Fibroblast of lung (primary cell): ENCODE data around the gene BRD2. TPM values are rescaled to one million over a fixed set of nuclear protein-coding genes. Genes with fewer than 3 reads are reported as not detected.

ENCODE experiments used
- DNase-seq, 2 donors: peaks; one replicate each; pipeline versions ENCODE4 v3.0.0 to v3.0.0-alpha.2; 2010; ENCODE audit warnings: low read depth in 2 of 2
- H2AFZ ChIP-seq: 2 replicates; pipeline ENCODE4 v1.5.1; 2012; ENCODE audit warnings: low read length, control low read depth, inconsistent platforms
- H3K27ac ChIP-seq: 2 replicates; pipeline ENCODE4 v1.5.1; 2011; ENCODE audit warnings: low read length, control low read depth; ENCODE audit not compliant: insufficient read depth
- H3K27me3 ChIP-seq: 2 replicates; pipeline ENCODE4 v1.5.1; 2011; ENCODE audit warnings: mild to moderate bottlenecking, low read length; ENCODE audit not compliant: control insufficient read depth, insufficient read depth
- H3K36me3 ChIP-seq: 2 replicates; pipeline ENCODE4 v1.5.1; 2011; ENCODE audit warnings: low read length; ENCODE audit not compliant: control insufficient read depth, insufficient read depth
- H3K4me1 ChIP-seq: 2 replicates; pipeline ENCODE4 v1.5.1; 2011; ENCODE audit warnings: low read length; ENCODE audit not compliant: control insufficient read depth, insufficient read depth; ENCODE audit errors: extremely low read depth
- H3K4me2 ChIP-seq: 2 replicates; pipeline ENCODE4 v1.5.1; 2011; ENCODE audit warnings: low read length, control low read depth; ENCODE audit not compliant: insufficient read depth; ENCODE audit errors: extremely low read depth
- H3K4me3 ChIP-seq, 4 experiments: fragments of 200-600 bp in 1 of 4; sonication (generic) in 1 of 4; replicated peaks in 1 of 4; 2 replicates each; pipeline ENCODE4 v1.5.1; 2011 to 2016; ENCODE audit warnings: low read length in 4 of 4, low read depth in 3 of 4, mild to moderate bottlenecking in 3 of 4, control low read depth in 2 of 4, inconsistent platforms in 1 of 4, mixed read lengths in 1 of 4; ENCODE audit not compliant: insufficient read depth in 1 of 4; ENCODE audit errors: control extremely low read depth in 1 of 4
- H3K79me2 ChIP-seq: 2 replicates; pipeline ENCODE4 v1.5.1; 2012; ENCODE audit warnings: mild to moderate bottlenecking, low read length, inconsistent platforms; ENCODE audit not compliant: control insufficient read depth, insufficient read depth
- H3K9ac ChIP-seq: 2 replicates; pipeline ENCODE4 v1.5.1; 2011; ENCODE audit warnings: mild to moderate bottlenecking, low read length, control low read depth; ENCODE audit not compliant: insufficient read depth
- H3K9me3 ChIP-seq: 2 replicates; pipeline ENCODE4 v1.5.1; 2012; ENCODE audit warnings: low read depth, low read length; ENCODE audit not compliant: control insufficient read depth, insufficient read depth
- H4K20me1 ChIP-seq: 2 replicates; pipeline ENCODE4 v1.5.1; 2011; ENCODE audit warnings: low read length; ENCODE audit not compliant: control insufficient read depth, insufficient read depth; ENCODE audit errors: extremely low read depth
- EZH2 ChIP-seq: IDR thresholded peaks from 2 replicates; pipeline ENCODE4 v1.5.1; 2012; ENCODE audit warnings: low read length, control low read depth, mild to moderate bottlenecking; ENCODE audit errors: missing control alignments
- polyA plus RNA-seq, 2 donors: library from polyadenylated mRNA; depleted of rRNA in 1 of 2; stranded (reverse) in 1 of 2; unstranded in 1 of 2; fragments of >200 nt; gene quantifications; 2 replicates each; pipeline ENCODE4 v1.2.1, GENCODE V29; 2011 to 2012; ENCODE audit warnings: missing spikeins in 1 of 2
- total RNA-seq: library from RNA; depleted of rRNA; stranded (reverse); fragments of >200 nt; gene quantifications from 2 replicates; pipeline ENCODE4 v1.2.1, GENCODE V29; 2014
- TF ChIP-seq, protein P1 (sequence below), 2 donors: IDR thresholded peaks in 1 of 2; conservative IDR thresholded peaks in 1 of 2; 1 replicate in 1 of 2; 2 replicates in 1 of 2; pipeline ENCODE4 v1.5.1; 2011 to 2012; ENCODE audit warnings: low read length in 2 of 2, control low read depth in 1 of 2, inconsistent platforms in 1 of 2, low read depth in 1 of 2, mild to moderate bottlenecking in 1 of 2

BRD2 gene
- total and polyA plus RNA-seq, 2 donors (not counting 1 experiment from before 2014, with no cell fraction given): 75.6 to 126 TPM

DNA sequence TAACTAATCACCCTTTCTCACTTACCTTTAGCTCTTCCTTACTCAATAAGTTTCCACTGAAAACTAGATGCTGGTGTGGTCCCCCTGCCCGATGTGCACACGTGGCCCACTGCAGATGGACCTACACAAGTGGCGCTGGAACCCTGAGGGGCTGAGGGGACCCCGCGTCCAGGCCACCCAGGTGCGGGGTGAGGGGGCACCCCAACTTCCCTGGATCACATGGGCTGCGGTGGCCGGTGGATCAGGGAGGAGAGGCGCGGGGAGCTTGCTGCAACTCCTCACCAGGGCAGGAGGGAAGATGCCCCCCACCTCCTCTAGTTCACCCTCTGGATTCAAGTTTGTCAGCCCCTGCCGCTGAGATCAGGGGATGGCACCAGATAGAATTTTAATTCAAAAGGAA, 53.5 kb downstream of the BRD2 start:
- H3K4me2 ChIP-seq: no peak overlapping the region
- no peak for DNase-seq
- TF ChIP-seq, protein P1, sequence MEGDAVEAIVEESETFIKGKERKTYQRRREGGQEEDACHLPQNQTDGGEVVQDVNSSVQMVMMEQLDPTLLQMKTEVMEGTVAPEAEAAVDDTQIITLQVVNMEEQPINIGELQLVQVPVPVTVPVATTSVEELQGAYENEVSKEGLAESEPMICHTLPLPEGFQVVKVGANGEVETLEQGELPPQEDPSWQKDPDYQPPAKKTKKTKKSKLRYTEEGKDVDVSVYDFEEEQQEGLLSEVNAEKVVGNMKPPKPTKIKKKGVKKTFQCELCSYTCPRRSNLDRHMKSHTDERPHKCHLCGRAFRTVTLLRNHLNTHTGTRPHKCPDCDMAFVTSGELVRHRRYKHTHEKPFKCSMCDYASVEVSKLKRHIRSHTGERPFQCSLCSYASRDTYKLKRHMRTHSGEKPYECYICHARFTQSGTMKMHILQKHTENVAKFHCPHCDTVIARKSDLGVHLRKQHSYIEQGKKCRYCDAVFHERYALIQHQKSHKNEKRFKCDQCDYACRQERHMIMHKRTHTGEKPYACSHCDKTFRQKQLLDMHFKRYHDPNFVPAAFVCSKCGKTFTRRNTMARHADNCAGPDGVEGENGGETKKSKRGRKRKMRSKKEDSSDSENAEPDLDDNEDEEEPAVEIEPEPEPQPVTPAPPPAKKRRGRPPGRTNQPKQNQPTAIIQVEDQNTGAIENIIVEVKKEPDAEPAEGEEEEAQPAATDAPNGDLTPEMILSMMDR (conservative IDR thresholded peaks at IDR 0.05 in 1 of 2, IDR thresholded peaks at IDR 0.05 in 1 of 2; ENCODE audit: low read depth in 1 of 2, low read length in 2 of 2): no peak
- no peak for TF ChIP-seq EZH2

DNA sequence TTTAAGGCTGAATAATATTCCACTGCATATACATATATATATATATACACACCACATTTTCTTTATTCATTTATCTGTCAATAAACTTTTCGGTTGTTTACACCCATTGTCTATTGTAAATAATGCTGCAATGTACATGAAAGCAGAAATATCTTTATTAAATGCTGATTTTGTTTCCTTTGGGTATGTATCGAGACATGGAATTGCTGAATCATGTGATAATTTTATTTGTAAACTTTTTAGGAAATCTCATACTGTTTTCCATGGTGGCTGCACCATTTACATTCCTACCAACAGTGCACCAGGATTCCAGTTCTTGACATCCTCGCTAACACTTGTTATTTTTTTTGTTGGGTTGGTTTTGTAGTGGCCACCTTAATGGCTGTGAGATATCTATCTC, 55.1 kb downstream of the BRD2 start:
- Histone ChIP-seq H3K4me3 (no peak overlapping the region), H3K79me2 (no peaks in the 10 kb centered on the region), H2AFZ (no peak overlapping the region), H3K9ac (no peak overlapping the region), H3K36me3 (no peaks in the 10 kb centered on the region), H3K4me1 (no peaks in the 10 kb centered on the region), H3K27me3 (no peaks in the 10 kb centered on the region), H3K27ac (no peak overlapping the region), H4K20me1 (no peaks in the 10 kb centered on the region), H3K9me3 (no peaks in the 10 kb centered on the region), H3K4me2 (no peak overlapping the region)
- no peak for DNase-seq
- TF ChIP-seq EZH2: no peak

More for the DNA sequence above, 53.5 kb downstream of the BRD2 start:
- H3K36me3 ChIP-seq: no peaks in the 10 kb centered on the region
- H3K9me3 ChIP-seq: no peaks in the 10 kb centered on the region
- no peak overlapping the region for H3K4me3 ChIP-seq
- no peaks in the 10 kb centered on the region for H4K20me1 ChIP-seq
- no peak overlapping the region for H3K9ac ChIP-seq
- no peaks in the 10 kb centered on the region for H3K79me2 ChIP-seq
- H2AFZ ChIP-seq: no peak overlapping the region
- no peak overlapping the region for H3K27ac ChIP-seq
- peaks cover 9% of the 10 kb centered on the region for H3K27me3 ChIP-seq
- no peaks in the 10 kb centered on the region for H3K4me1 ChIP-seq

DNA sequence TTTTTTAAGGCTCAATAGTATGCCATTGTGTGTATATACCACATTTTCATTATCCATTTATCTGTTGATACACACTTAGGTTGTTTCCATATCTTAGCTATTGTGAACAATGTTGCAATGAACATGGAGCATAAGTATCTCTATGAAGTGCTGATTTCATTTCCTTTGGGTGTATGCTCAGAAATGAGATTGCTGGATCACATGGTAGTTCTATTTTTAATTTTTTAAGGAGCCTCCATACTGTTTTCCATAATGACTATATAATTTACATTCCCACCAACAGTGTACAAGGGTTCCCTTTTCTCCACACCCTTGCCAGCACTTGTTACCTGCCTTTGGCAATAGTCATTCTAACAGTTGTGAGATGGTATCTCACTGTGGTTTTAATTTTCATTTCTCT, 56.1 kb downstream of the BRD2 start:
- Histone ChIP-seq H3K27ac (no peak overlapping the region), H3K4me3 (no peak overlapping the region), H3K9ac (no peak overlapping the region), H2AFZ (no peak overlapping the region), H3K4me1 (no peaks in the 10 kb centered on the region), H3K36me3 (no peaks in the 10 kb centered on the region), H3K9me3 (no peaks in the 10 kb centered on the region), H3K27me3 (peaks cover 3% of the 10 kb centered on the region), H3K4me2 (no peak overlapping the region), H3K79me2 (no peaks in the 10 kb centered on the region), H4K20me1 (no peaks in the 10 kb centered on the region)
- no peak for TF ChIP-seq EZH2
- TF ChIP-seq, protein P1 (conservative IDR thresholded peaks at IDR 0.05 in 1 of 2, IDR thresholded peaks at IDR 0.05 in 1 of 2; ENCODE audit: low read depth in 1 of 2, low read length in 2 of 2): no peak
- DNase-seq: no peak
